Bronchial epithelial cell (primary cell): ENCODE data around the gene MRPL33. TPM values are rescaled to one million over a fixed set of nuclear protein-coding genes. Genes with fewer than 3 reads are reported as not detected.
A peak's percentile ranks its signal among the peaks of the same experiment; 100 is the strongest.

Experiments
- DNase-seq: peaks from one replicate; pipeline ENCODE4 v3.0.0-alpha.2; 2010; ENCODE audit warnings: low read depth
- FAIRE-seq: peaks from 2 replicates; lab custom pipeline; 2011; peaks lifted over from hg19 to GRCh38; lab: Jason Lieb, UNC
- H3K27me3 ChIP-seq: 2 replicates; pipeline ENCODE4 v1.5.1; 2011; ENCODE audit warnings: low read length; ENCODE audit not compliant: control insufficient read depth, insufficient read depth
- H3K36me3 ChIP-seq: 2 replicates; pipeline ENCODE4 v1.5.1; 2011; ENCODE audit warnings: low read length; ENCODE audit not compliant: control insufficient read depth, insufficient read depth
- H3K4me3 ChIP-seq: 2 replicates; pipeline ENCODE4 v1.5.1; 2011; ENCODE audit warnings: mild to moderate bottlenecking, low read depth, low read length, control low read depth
- total RNA-seq: library from RNA; depleted of rRNA; stranded (reverse); fragments of >200 nt; gene quantifications from 2 replicates; pipeline ENCODE4 v1.2.1, GENCODE V29; 2014
- TF ChIP-seq, protein P1 (sequence below): IDR thresholded peaks from 2 replicates; pipeline ENCODE4 v1.5.1; 2011; ENCODE audit warnings: mild to moderate bottlenecking, moderate library complexity, low read length, control low read depth, inconsistent platforms; ENCODE audit not compliant: insufficient read depth, severe bottlenecking

The MRPL33 gene
- total RNA-seq, 1 donor from 2014 or later = 11.3 TPM

DNA sequence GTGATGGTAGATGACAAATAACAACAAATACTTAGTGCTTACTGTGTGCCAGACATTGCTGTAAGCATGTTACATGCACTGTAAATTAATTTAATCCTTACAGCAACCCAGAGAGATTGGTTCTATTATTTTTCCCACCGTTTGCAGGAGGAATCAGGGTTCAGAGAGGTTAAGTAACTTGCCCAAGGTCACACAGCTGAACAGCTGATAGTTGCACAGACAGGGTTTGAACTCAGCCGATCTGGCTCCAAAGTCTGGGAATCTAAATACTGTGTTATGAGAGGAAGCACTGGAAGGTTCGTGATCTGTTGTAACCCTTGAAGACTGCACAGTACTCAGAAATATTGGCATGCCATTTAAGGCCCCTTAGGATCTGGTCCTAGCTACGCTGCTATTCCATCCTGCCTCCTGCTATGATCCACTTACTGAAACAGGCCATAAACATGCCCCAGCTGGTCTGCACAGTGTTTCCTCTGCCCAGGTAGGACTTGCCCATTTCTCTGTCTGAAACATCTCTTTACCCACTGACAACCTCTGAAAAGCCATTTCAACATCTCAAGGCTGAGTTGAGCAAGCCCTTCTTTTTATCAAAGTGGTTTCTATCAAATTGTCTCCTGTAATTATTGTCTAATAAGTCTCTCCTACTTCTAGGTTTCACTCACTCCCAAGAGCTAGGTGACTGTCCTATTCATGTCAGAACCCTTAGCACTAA is 40.4 kb upstream of the MRPL33 start:
- TF ChIP-seq, protein P1, sequence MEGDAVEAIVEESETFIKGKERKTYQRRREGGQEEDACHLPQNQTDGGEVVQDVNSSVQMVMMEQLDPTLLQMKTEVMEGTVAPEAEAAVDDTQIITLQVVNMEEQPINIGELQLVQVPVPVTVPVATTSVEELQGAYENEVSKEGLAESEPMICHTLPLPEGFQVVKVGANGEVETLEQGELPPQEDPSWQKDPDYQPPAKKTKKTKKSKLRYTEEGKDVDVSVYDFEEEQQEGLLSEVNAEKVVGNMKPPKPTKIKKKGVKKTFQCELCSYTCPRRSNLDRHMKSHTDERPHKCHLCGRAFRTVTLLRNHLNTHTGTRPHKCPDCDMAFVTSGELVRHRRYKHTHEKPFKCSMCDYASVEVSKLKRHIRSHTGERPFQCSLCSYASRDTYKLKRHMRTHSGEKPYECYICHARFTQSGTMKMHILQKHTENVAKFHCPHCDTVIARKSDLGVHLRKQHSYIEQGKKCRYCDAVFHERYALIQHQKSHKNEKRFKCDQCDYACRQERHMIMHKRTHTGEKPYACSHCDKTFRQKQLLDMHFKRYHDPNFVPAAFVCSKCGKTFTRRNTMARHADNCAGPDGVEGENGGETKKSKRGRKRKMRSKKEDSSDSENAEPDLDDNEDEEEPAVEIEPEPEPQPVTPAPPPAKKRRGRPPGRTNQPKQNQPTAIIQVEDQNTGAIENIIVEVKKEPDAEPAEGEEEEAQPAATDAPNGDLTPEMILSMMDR = no peak
- no peaks in the 10 kb centered on the region for H3K27me3 ChIP-seq
- no peak overlapping the region for H3K4me3 ChIP-seq
- H3K36me3 ChIP-seq = no peaks in the 10 kb centered on the region
- FAIRE-seq (peak; percentile 68), DNase-seq (peak; percentile 96)

DNA sequence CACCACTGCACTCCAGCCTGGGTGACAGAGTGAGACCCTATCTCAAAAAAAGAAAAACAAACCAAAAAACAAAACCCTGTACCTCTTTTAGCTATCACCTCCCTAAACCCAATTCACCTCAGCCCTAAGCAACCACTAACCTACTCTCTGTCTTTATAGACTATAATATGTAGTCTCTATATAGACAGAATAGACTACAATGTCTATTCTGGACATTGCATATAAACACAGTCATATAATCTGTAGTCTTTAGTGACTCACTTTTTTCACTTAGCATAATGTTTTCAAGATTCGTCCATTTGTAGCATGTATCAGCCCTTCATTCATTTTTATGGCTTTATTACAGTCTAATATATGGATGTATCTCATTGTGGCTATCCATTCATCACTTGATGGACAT is 37.2 kb upstream of the MRPL33 start:
- DNase-seq = no peak
- Histone ChIP-seq H3K36me3 (no peaks in the 10 kb centered on the region), H3K4me3 (no peak overlapping the region), H3K27me3 (no peaks in the 10 kb centered on the region)
- FAIRE-seq = no peak
- TF ChIP-seq, protein P1 = no peak

DNA sequence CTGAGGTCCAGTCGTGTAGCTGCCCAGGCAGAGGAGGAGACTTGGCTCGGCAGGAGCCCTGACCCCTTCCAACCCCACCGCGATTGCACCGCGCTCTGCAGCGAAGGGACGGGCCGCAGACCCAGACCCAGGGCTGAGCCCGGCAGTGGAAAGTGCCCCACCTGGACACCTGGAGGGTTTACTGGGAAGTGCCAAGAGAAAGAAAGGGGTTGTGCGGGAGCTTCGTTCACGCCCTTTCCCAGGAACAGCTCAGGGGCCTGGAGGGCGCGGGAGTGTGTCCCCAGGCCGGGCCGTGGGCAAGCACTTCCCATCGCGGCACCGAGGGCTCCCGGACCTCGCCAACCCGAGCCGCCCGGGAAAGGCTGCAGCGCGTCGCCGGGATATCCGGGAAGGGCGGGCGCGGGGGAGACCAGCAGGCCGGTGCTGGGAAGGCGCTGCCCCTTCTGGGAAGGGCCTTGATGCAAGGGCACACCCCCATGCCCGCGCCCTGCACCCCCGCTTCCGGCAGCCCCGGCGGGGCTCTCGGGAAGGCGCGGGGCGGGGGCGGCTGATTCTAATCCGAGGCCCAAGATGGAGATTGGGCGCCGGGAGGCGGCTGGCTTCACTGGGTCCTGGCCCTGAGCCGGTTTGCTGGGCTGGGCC is 36.1 kb upstream of the MRPL33 start:
- DNase-seq (peak; percentile 64), FAIRE-seq (no peak)
- Histone ChIP-seq H3K36me3 (no peaks in the 10 kb centered on the region), H3K4me3 (peak overlapping the region; percentile 44), H3K27me3 (no peaks in the 10 kb centered on the region)
- TF ChIP-seq, protein P1 = peak; percentile 15

DNA sequence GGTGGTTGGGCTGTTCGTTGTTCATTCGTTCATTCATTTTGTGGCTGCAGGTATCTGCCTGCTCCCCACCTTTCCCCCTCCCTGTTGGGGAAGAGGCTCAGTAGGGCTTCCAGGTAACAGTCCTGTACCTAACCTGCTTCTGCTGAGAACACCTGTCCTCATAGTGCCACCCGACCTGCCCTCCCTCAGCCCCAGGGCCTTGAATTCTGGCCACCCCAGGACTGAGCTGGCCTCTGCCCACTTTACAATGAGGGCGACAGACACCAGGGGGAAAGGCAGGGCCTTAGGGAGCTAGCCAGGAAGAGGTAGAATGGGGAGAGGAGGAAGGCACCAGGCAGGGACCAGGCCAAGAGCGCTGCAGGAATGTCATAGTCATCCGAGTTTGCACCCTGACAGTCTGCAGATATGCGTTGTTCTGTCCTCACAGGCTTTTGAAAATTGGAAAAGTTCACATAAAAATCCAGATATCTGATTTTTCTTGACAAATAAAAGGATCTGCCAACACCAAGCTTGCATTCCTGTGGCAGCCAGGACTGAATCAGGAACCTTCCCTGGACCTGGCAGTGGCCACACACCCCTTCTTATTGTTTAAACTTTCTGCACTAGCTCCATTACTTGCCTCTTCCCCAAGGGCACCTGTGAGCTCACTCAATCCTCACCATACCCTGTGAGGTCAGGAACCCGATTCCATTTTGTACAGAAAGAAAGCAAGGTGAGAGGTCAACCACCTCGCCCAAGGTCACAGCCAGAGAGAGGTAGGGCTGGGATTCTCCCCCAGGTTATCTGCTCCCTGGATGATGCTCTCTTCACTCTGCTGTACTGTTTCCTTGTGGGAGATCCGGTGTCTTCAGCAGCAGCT is 35.3 kb upstream of the MRPL33 start:
- FAIRE-seq = no peak
- TF ChIP-seq, protein P1 = no peak
- no peaks in the 10 kb centered on the region for H3K36me3 ChIP-seq
- no peaks in the 10 kb centered on the region for H3K27me3 ChIP-seq
- no peak overlapping the region for H3K4me3 ChIP-seq
- no peak for DNase-seq

DNA sequence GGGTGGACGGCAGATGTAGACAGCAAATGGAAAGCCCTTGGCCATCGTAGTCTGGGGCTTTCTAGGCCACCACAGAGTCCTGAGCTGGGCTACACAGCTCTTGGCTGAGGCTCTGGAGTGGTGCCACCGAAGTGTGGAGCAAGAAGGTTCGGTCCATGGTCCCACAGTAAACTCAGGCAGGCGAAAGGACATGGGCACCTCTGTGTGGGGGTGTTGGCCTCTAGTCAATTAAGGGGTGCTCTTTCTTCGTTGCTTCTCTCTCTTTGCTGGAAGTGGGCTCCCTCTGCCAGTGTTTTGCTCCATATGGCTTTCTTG is 34.7 kb upstream of the MRPL33 start:
- TF ChIP-seq, protein P1 = no peak
- Histone ChIP-seq H3K36me3 (no peaks in the 10 kb centered on the region), H3K4me3 (no peak overlapping the region), H3K27me3 (no peaks in the 10 kb centered on the region)
- DNase-seq (no peak), FAIRE-seq (no peak)
